HG03103 (cell line): ENCODE data around the gene HIVEP3.

ENCODE experiments used
- ATAC-seq: cut with Tn5 transposase; IDR thresholded peaks from one replicate; pipeline ENCODE4 v1.9.1; 2021; ENCODE audit warnings: low read depth; ENCODE audit not compliant: unreplicated experiment

HIVEP3 gene

GRCh38 chr1:41894808-41895483 is 23.8 kb downstream of the HIVEP3 start:
- ATAC-seq = no peak

- ATAC-seq = no peak
Measured at GRCh38 chr1:41894101-41894807, 24.5 kb downstream of the HIVEP3 start.

GRCh38 chr1:41892301-41892781 is 26.4 kb downstream of the HIVEP3 start:
- no peak for ATAC-seq

GRCh38 chr1:41891199-41891896 is 27.4 kb downstream of the HIVEP3 start:
- peak; percentile 68 for ATAC-seq

- no peak for ATAC-seq
Measured at GRCh38 chr1:41890825-41891198, 27.9 kb downstream of the HIVEP3 start.

- ATAC-seq = no peak
Measured at GRCh38 chr1:41889506-41890414, 29.0 kb downstream of the HIVEP3 start.

GRCh38 chr1:41888756-41889155 is 30.0 kb downstream of the HIVEP3 start:
- ATAC-seq = no peak

- no peak for ATAC-seq
Measured at GRCh38 chr1:41887365-41887764, 31.4 kb downstream of the HIVEP3 start.

GRCh38 chr1:41884256-41885230 is 34.2 kb downstream of the HIVEP3 start:
- no peak for ATAC-seq

- no peak for ATAC-seq
Measured at GRCh38 chr1:41883507-41883906, 35.2 kb downstream of the HIVEP3 start.

GRCh38 chr1:41882486-41882885 is 36.2 kb downstream of the HIVEP3 start:
- ATAC-seq = no peak

- no peak for ATAC-seq
Measured at GRCh38 chr1:41882068-41882477, 36.6 kb downstream of the HIVEP3 start.

- no peak for ATAC-seq
Measured at GRCh38 chr1:41880950-41881885, 37.5 kb downstream of the HIVEP3 start.

- ATAC-seq = no peak
Measured at GRCh38 chr1:41880261-41880660, 38.5 kb downstream of the HIVEP3 start.

GRCh38 chr1:41879617-41880016 is 39.1 kb downstream of the HIVEP3 start:
- ATAC-seq = no peak

- no peak for ATAC-seq
Measured at GRCh38 chr1:41878911-41879310, 39.8 kb downstream of the HIVEP3 start.

- ATAC-seq = no peak
Measured at GRCh38 chr1:41878495-41878894, 40.2 kb downstream of the HIVEP3 start.
